SH-SY5Y (cell line): ENCODE results near the gene SELENON.

Experiments used
- GATA2 ChIP-seq: IDR thresholded peaks from 2 replicates; pipeline ENCODE4 v1.6.1; 2011; ENCODE audit warnings: mild to moderate bottlenecking, low read depth, low read length
- GATA3 ChIP-seq: IDR thresholded peaks from 2 replicates; pipeline ENCODE4 v1.6.1; 2011; ENCODE audit warnings: low read depth, mild to moderate bottlenecking, low read length, moderate library complexity

DNA sequence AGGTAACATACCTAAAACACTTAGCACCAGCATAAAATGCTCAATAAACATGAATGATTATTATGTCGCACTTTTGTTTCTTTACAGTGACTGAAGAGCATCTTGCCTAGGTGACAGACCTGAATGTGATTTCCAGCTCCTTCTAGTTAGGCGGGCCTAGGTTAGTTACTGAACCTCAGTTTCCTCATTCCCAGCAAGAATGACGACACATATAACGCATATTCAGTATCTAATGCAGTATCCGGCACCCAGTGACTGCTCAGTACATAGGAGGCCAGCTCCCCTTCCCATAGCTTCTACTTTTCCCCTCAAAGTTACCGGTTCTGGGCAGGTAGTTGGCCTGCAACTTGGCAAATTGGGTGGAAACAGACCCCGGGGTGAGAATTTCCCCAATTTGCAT, 58.5 kb downstream of the SELENON start:
- no peak for TF ChIP-seq GATA3
- TF ChIP-seq GATA2: no peak
